ENCODE data around the gene SLC37A3. TPM values are rescaled to one million over a fixed set of nuclear protein-coding genes. Genes with fewer than 3 reads are reported as not detected.

SLC37A3 gene
- total RNA-seq, 1 experiment from 2014 or later: 46.4 TPM

- DNase-seq: no peak
- intact Hi-C loops (cut with micrococcal nuclease; ENCODE audit: unreplicated experiment): no loop called here
- H3K27me3 Mint-ChIP-seq (ENCODE audit: insufficient read depth, unreplicated experiment): no peaks in the 10 kb centered on the region
- no peak overlapping the region for H3K27ac Mint-ChIP-seq (ENCODE audit: unreplicated experiment)
- H3K4me3 Mint-ChIP-seq (ENCODE audit: unreplicated experiment): no peak overlapping the region
- TF ChIP-seq, protein P1, sequence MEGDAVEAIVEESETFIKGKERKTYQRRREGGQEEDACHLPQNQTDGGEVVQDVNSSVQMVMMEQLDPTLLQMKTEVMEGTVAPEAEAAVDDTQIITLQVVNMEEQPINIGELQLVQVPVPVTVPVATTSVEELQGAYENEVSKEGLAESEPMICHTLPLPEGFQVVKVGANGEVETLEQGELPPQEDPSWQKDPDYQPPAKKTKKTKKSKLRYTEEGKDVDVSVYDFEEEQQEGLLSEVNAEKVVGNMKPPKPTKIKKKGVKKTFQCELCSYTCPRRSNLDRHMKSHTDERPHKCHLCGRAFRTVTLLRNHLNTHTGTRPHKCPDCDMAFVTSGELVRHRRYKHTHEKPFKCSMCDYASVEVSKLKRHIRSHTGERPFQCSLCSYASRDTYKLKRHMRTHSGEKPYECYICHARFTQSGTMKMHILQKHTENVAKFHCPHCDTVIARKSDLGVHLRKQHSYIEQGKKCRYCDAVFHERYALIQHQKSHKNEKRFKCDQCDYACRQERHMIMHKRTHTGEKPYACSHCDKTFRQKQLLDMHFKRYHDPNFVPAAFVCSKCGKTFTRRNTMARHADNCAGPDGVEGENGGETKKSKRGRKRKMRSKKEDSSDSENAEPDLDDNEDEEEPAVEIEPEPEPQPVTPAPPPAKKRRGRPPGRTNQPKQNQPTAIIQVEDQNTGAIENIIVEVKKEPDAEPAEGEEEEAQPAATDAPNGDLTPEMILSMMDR (IDR thresholded peaks at IDR 0.05; ENCODE audit: insufficient read depth in 1 of 2, low read depth in 1 of 2, low read length in 1 of 2, severe bottlenecking in 1 of 2, unreplicated experiment in 1 of 2): no peak
- H3K4me3 ChIP-seq (ENCODE audit: low read depth, low read length): no peak overlapping the region
- no peaks in the 10 kb centered on the region for H3K9me3 Mint-ChIP-seq (ENCODE audit: unreplicated experiment)
- CTCF ChIA-PET: no interaction called here
- no peaks in the 10 kb centered on the region for H3K4me1 Mint-ChIP-seq (ENCODE audit: low read depth, unreplicated experiment)
- no peaks in the 10 kb centered on the region for H3K27me3 ChIP-seq (replicated peaks; ENCODE audit: control insufficient read depth, insufficient read depth, low read length)
- BruUV-seq (replicated peaks): no TSS peak
- no peaks in the 10 kb centered on the region for H3K36me3 Mint-ChIP-seq (ENCODE audit: insufficient read depth, unreplicated experiment)
- H3K4me1 ChIP-seq: no peaks in the 10 kb centered on the region
- H3K36me3 ChIP-seq (ENCODE audit: control insufficient read depth, insufficient read depth, low read length): no peaks in the 10 kb centered on the region
- H3K9me3 ChIP-seq: no peaks in the 10 kb centered on the region
- POLR2A ChIA-PET: interaction anchor here (0.6 kb wide), 1 partner anchor 171 kb away, joined by 15 read pairs; no protein-coding TSS in a partner anchor
Measured at GRCh38 chr7:140393756-140394306, 4.5 kb downstream of the SLC37A3 start.

- Histone ChIP-seq H3K36me3 (ENCODE audit: control insufficient read depth, insufficient read depth, low read length) (no peaks in the 10 kb centered on the region), H3K27me3 (replicated peaks; ENCODE audit: control insufficient read depth, insufficient read depth, low read length) (no peaks in the 10 kb centered on the region), H3K4me3 (ENCODE audit: low read depth, low read length) (no peak overlapping the region), H3K9me3 (no peaks in the 10 kb centered on the region), H3K4me1 (no peaks in the 10 kb centered on the region)
- POLR2A ChIA-PET: no interaction called here
- no peaks in the 10 kb centered on the region for H3K4me1 Mint-ChIP-seq (ENCODE audit: low read depth, unreplicated experiment)
- H3K4me3 Mint-ChIP-seq (ENCODE audit: unreplicated experiment): no peak overlapping the region
- H3K9me3 Mint-ChIP-seq (ENCODE audit: unreplicated experiment): no peaks in the 10 kb centered on the region
- BruUV-seq (replicated peaks): no TSS peak
- CTCF ChIA-PET: no interaction called here
- H3K36me3 Mint-ChIP-seq (ENCODE audit: insufficient read depth, unreplicated experiment): no peaks in the 10 kb centered on the region
- no peak overlapping the region for H3K27ac Mint-ChIP-seq (ENCODE audit: unreplicated experiment)
- intact Hi-C loops (cut with micrococcal nuclease; ENCODE audit: unreplicated experiment): no loop called here
- TF ChIP-seq, protein P1 (IDR thresholded peaks at IDR 0.05; ENCODE audit: insufficient read depth in 1 of 2, low read depth in 1 of 2, low read length in 1 of 2, severe bottlenecking in 1 of 2, unreplicated experiment in 1 of 2): no peak
- no peak for DNase-seq
- H3K27me3 Mint-ChIP-seq (ENCODE audit: insufficient read depth, unreplicated experiment): no peaks in the 10 kb centered on the region
Measured at GRCh38 chr7:140391634-140392033, 6.7 kb downstream of the SLC37A3 start.

GRCh38 chr7:140390466-140391190 is 7.7 kb downstream of the SLC37A3 start:
- ChIA-PET CTCF (no interaction called here), POLR2A (interaction anchor here (0.6 kb wide), 1 partner anchor 1259 kb away, joined by 3 read pairs; no protein-coding TSS in a partner anchor)
- Histone ChIP-seq H3K36me3 (ENCODE audit: control insufficient read depth, insufficient read depth, low read length) (no peaks in the 10 kb centered on the region), H3K27me3 (replicated peaks; ENCODE audit: control insufficient read depth, insufficient read depth, low read length) (no peaks in the 10 kb centered on the region), H3K4me1 (no peaks in the 10 kb centered on the region), H3K4me3 (ENCODE audit: low read depth, low read length) (no peak overlapping the region), H3K9me3 (no peaks in the 10 kb centered on the region)
- no peaks in the 10 kb centered on the region for H3K9me3 Mint-ChIP-seq (ENCODE audit: unreplicated experiment)
- H3K36me3 Mint-ChIP-seq (ENCODE audit: insufficient read depth, unreplicated experiment): no peaks in the 10 kb centered on the region
- no peak overlapping the region for H3K27ac Mint-ChIP-seq (ENCODE audit: unreplicated experiment)
- BruUV-seq (replicated peaks): no TSS peak
- no peaks in the 10 kb centered on the region for H3K27me3 Mint-ChIP-seq (ENCODE audit: insufficient read depth, unreplicated experiment)
- TF ChIP-seq, protein P1 (IDR thresholded peaks at IDR 0.05; ENCODE audit: insufficient read depth in 1 of 2, low read depth in 1 of 2, low read length in 1 of 2, severe bottlenecking in 1 of 2, unreplicated experiment in 1 of 2): no peak
- intact Hi-C loops (cut with micrococcal nuclease; ENCODE audit: unreplicated experiment): no loop called here
- no peaks in the 10 kb centered on the region for H3K4me1 Mint-ChIP-seq (ENCODE audit: low read depth, unreplicated experiment)
- DNase-seq: no peak
- H3K4me3 Mint-ChIP-seq (ENCODE audit: unreplicated experiment): no peak overlapping the region

Data from Caco-2 (cell line).